ENCODE results near the gene NR5A1.

DNA sequence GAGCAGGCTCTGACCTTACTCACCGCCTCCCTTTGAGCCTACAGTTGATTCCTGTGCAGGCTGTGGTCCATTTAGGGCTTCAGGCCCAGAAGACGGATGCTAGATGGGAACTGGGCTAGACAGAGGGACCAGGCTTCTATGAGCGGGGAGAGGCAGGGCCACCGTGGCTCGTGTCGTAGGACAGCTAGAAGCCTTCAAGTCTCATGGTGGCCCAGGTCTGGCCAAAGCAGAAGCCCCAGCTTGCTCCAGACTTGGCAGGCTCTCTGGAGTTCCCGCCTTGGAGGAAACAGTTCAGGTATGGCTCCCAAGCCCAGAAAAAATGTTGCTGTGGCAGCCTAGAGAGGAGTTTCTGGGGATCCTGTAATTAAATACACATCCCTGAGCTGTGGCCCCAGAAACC, 10.9 kb upstream of the NR5A1 start:
- TF ChIP-seq, protein P1, sequence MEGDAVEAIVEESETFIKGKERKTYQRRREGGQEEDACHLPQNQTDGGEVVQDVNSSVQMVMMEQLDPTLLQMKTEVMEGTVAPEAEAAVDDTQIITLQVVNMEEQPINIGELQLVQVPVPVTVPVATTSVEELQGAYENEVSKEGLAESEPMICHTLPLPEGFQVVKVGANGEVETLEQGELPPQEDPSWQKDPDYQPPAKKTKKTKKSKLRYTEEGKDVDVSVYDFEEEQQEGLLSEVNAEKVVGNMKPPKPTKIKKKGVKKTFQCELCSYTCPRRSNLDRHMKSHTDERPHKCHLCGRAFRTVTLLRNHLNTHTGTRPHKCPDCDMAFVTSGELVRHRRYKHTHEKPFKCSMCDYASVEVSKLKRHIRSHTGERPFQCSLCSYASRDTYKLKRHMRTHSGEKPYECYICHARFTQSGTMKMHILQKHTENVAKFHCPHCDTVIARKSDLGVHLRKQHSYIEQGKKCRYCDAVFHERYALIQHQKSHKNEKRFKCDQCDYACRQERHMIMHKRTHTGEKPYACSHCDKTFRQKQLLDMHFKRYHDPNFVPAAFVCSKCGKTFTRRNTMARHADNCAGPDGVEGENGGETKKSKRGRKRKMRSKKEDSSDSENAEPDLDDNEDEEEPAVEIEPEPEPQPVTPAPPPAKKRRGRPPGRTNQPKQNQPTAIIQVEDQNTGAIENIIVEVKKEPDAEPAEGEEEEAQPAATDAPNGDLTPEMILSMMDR (IDR thresholded peaks at IDR 0.05), result no peak
- TF ChIP-seq POLR2A (IDR thresholded peaks at IDR 0.05), result no peak

All from heart left ventricle (tissue), 13 donors.